ENCODE results near the gene CYP2A6.

GRCh38 chr19:40797166-40797962, 52.9 kb downstream of the CYP2A6 start:
- TF ChIP-seq CTCF (IDR thresholded peaks at IDR 0.05), result no peak
- no peak for TF ChIP-seq ZFX (IDR thresholded peaks at IDR 0.05; ENCODE audit: borderline replicate concordance)
